Measurements from ENCODE around the gene DPYD. TPM values are rescaled to one million over a fixed set of nuclear protein-coding genes. Genes with fewer than 3 reads are reported as not detected.

The DPYD gene
- total and polyA plus RNA-seq, 2 donors from 2014 or later = 4.9 to 41.6 TPM

DNA sequence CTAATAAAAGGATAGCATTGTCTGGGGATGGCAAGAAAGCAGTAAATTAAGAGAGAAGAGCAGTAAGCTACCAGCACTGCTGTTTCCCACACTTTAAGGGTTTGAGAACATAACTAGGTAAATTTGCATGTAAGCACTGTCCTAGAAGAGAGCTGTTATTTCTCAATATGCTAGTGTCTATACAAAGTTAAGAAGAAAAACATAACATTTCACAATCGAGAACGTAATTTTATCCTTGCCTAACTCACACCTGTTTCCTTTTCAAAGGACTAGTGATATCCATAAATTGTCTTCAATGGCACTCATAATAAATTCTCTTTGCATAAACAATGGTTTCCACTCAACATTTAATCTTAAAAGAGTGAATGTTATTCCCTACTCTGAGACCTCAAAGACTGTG, 623.2 kb downstream of the DPYD start:
- FAIRE-seq (no peak), DNase-seq (no peak)
- H3K27me3 ChIP-seq (ENCODE audit: control insufficient read depth, insufficient read depth, low read length) = no peaks in the 10 kb centered on the region
- intact Hi-C loops (cut with DNase I) = no loop called here
- H3K9me3 ChIP-seq (ENCODE audit: control insufficient read depth in 2 of 3, insufficient read depth in 1 of 3, low read length in 3 of 3) = no peaks in the 10 kb centered on the region
- H3K36me3 ChIP-seq (ENCODE audit: control insufficient read depth in 2 of 3, insufficient read depth in 3 of 3, low read length in 3 of 3) = no peaks in the 10 kb centered on the region
- no peak overlapping the region for H3K27ac ChIP-seq (ENCODE audit: low read depth in 2 of 2, low read length in 2 of 2)
- H3K9ac ChIP-seq (ENCODE audit: low read length in 3 of 3) = no peak overlapping the region
- TF ChIP-seq, protein P1, sequence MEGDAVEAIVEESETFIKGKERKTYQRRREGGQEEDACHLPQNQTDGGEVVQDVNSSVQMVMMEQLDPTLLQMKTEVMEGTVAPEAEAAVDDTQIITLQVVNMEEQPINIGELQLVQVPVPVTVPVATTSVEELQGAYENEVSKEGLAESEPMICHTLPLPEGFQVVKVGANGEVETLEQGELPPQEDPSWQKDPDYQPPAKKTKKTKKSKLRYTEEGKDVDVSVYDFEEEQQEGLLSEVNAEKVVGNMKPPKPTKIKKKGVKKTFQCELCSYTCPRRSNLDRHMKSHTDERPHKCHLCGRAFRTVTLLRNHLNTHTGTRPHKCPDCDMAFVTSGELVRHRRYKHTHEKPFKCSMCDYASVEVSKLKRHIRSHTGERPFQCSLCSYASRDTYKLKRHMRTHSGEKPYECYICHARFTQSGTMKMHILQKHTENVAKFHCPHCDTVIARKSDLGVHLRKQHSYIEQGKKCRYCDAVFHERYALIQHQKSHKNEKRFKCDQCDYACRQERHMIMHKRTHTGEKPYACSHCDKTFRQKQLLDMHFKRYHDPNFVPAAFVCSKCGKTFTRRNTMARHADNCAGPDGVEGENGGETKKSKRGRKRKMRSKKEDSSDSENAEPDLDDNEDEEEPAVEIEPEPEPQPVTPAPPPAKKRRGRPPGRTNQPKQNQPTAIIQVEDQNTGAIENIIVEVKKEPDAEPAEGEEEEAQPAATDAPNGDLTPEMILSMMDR (IDR thresholded peaks at IDR 0.05; ENCODE audit: borderline replicate concordance, extremely low read depth, insufficient read depth) = no peak
- H3K4me3 ChIP-seq (ENCODE audit: low read length in 3 of 3) = no peak overlapping the region
- no peaks in the 10 kb centered on the region for H3K4me1 ChIP-seq (ENCODE audit: control insufficient read depth in 2 of 3, insufficient read depth in 2 of 3, low read depth in 1 of 3, low read length in 3 of 3)

- H3K27me3 ChIP-seq (ENCODE audit: control insufficient read depth, insufficient read depth, low read length) = no peaks in the 10 kb centered on the region
- intact Hi-C loops (cut with DNase I) = no loop called here
- H3K4me3 ChIP-seq (ENCODE audit: low read length in 3 of 3) = no peak overlapping the region
- no peak overlapping the region for H3K9ac ChIP-seq (ENCODE audit: low read length in 3 of 3)
- no peaks in the 10 kb centered on the region for H3K4me1 ChIP-seq (ENCODE audit: control insufficient read depth in 2 of 3, insufficient read depth in 2 of 3, low read depth in 1 of 3, low read length in 3 of 3)
- TF ChIP-seq, protein P1 (IDR thresholded peaks at IDR 0.05; ENCODE audit: borderline replicate concordance, extremely low read depth, insufficient read depth) = no peak
- no peak for DNase-seq
- H3K27ac ChIP-seq (ENCODE audit: low read depth in 2 of 2, low read length in 2 of 2) = no peak overlapping the region
- FAIRE-seq = no peak
- H3K9me3 ChIP-seq (ENCODE audit: control insufficient read depth in 2 of 3, insufficient read depth in 1 of 3, low read length in 3 of 3) = no peaks in the 10 kb centered on the region
- H3K36me3 ChIP-seq (ENCODE audit: control insufficient read depth in 2 of 3, insufficient read depth in 3 of 3, low read length in 3 of 3) = no peaks in the 10 kb centered on the region
These were observed 638.9 kb downstream of the DPYD start for GRCh38 chr1:97281962-97282361.

DNA sequence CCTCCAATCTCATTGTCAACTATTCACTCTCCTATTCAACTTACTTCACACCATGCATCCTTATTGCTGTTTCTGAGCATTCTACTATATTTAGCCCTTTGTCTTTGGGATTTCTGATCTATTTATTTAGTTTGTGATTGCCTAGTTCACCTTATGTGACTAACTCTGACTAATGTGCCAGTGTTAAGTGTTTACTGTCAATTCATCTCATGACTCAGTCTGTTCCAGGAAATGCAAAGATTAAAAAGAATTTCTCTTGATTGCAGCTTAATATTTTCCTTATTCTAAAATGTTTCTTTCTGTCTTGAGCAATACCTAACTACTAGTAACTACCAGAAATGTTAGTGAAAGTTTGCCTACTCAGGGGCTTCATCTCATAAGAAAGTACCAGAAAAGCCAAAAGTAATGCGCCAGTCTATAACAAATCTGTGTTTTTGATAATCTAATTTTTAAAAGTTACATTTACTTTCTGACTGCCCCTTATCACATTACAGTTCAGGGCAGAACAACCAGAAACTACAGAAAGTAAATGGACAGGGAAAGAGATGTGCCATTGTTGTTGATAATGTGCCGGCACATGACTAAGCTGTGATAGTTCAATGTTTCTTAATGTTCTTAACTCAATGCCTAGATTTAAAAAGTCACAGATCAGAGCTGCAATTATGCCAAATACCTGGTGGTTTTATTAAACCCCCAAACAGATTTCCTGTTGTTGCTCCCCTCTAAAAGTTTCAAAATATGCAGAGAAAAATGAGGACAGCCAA, 642.8 kb downstream of the DPYD start:
- H3K4me1 ChIP-seq (ENCODE audit: control insufficient read depth in 2 of 3, insufficient read depth in 2 of 3, low read depth in 1 of 3, low read length in 3 of 3) = no peaks in the 10 kb centered on the region
- TF ChIP-seq, protein P1 (IDR thresholded peaks at IDR 0.05; ENCODE audit: borderline replicate concordance, extremely low read depth, insufficient read depth) = no peak
- no peaks in the 10 kb centered on the region for H3K9me3 ChIP-seq (ENCODE audit: control insufficient read depth in 2 of 3, insufficient read depth in 1 of 3, low read length in 3 of 3)
- H3K9ac ChIP-seq (ENCODE audit: low read length in 3 of 3) = no peak overlapping the region
- H3K27me3 ChIP-seq (ENCODE audit: control insufficient read depth, insufficient read depth, low read length) = no peaks in the 10 kb centered on the region
- intact Hi-C loops (cut with DNase I) = no loop called here
- DNase-seq (no peak), FAIRE-seq (peak; percentile 6)
- no peak overlapping the region for H3K4me3 ChIP-seq (ENCODE audit: low read length in 3 of 3)
- H3K36me3 ChIP-seq (ENCODE audit: control insufficient read depth in 2 of 3, insufficient read depth in 3 of 3, low read length in 3 of 3) = no peaks in the 10 kb centered on the region
- no peak overlapping the region for H3K27ac ChIP-seq (ENCODE audit: low read depth in 2 of 2, low read length in 2 of 2)

All from kidney (tissue), 14 donors.